GM12873 (cell line): Measurements from ENCODE around the gene CNKSR3.
A peak's percentile ranks its signal among the peaks of the same experiment; 100 is the strongest.

Experiments
- TF ChIP-seq, protein P1 (sequence below): IDR thresholded peaks from 2 replicates; pipeline ENCODE4 v1.5.1; 2012; ENCODE audit warnings: low read depth, mild to moderate bottlenecking, moderate library complexity, low read length, control low read depth; ENCODE audit not compliant: insufficient read depth; ENCODE audit errors: missing control alignments

Gene CNKSR3

DNA sequence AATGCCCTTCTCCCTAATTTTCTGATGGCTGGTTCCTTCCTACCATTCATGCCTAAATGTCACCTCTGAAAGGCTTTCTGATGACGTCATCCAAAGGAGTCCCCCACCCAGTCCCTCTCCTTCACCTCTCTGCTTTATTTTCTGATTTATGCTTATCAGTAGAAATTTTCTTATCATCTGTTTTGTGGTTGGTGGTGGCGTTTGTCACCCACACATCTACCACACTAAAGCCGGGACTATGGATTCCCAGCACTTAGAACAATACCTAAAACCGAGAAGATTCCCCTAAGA is 9.0 kb downstream of the CNKSR3 start:
- TF ChIP-seq, protein P1, sequence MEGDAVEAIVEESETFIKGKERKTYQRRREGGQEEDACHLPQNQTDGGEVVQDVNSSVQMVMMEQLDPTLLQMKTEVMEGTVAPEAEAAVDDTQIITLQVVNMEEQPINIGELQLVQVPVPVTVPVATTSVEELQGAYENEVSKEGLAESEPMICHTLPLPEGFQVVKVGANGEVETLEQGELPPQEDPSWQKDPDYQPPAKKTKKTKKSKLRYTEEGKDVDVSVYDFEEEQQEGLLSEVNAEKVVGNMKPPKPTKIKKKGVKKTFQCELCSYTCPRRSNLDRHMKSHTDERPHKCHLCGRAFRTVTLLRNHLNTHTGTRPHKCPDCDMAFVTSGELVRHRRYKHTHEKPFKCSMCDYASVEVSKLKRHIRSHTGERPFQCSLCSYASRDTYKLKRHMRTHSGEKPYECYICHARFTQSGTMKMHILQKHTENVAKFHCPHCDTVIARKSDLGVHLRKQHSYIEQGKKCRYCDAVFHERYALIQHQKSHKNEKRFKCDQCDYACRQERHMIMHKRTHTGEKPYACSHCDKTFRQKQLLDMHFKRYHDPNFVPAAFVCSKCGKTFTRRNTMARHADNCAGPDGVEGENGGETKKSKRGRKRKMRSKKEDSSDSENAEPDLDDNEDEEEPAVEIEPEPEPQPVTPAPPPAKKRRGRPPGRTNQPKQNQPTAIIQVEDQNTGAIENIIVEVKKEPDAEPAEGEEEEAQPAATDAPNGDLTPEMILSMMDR: no peak

DNA sequence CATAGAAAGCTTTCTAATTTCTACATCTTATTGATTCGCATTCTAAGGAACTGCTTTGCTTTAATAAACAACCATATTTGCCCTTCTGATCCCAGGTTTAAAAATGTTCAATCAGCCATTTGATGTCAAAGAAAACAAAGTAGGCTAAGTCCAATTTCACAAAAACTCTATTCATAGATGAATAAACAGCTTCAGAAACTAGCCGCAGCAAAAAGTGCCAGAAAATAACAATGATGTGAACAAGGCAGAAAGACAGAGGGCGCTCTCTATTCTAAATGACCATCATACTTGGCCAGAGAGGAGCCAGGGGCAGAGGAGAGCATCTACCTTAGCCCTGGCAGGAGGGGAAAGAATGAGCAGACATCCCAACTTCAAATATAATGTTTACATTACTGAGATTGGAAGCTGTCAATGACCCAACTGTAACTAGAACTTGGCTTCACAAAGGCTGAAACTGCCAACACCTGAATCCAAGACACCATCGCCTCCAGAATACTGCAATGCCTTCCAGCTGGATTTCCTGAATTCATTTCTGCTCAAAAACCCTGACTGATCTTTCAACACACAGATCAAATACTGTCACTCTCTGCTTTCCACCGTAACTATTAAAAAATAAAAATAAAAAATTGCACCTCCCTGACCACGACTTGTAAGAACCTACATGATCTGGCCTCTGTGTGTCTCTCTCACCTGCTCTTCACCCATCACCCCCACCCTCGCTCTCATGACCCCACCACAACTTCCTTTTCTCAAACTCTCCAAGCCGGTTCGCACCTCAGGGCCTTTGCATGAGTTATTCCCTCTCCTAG is 9.5 kb downstream of the CNKSR3 start:
- TF ChIP-seq, protein P1: peak; percentile 10

DNA sequence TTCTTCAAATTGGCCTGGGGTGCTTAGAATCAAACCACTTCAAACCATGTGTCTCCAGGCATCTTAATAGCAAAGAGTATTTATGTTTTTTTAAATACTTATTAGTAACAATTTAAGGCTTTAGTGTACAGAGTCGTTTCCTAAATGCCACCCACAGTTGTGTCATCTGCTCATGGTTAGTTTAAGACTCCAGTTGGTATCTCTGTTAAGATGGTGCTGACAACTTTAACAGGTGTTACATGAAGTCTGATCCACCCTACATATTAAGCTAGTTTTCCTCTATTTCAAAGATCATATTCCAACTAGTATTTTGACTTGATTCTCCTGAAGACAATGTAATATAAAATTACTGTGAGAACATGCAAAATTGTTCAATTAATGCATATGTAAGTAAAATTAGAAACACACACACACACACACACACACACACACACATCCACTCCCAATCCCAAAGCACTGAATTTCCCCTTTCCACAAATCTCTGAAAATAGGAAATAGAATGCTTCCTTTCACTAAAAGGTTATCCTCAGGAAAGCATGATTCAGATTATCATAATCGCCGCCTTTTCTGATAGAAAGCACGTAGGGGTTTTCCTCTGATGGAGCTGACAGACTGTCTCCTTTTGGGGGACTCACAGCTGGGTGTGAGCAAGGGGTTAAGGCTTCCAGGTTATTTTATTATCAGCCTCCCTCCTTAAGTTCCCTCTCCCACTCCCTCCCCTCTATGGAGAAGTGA is 10.5 kb downstream of the CNKSR3 start:
- TF ChIP-seq, protein P1: no peak

DNA sequence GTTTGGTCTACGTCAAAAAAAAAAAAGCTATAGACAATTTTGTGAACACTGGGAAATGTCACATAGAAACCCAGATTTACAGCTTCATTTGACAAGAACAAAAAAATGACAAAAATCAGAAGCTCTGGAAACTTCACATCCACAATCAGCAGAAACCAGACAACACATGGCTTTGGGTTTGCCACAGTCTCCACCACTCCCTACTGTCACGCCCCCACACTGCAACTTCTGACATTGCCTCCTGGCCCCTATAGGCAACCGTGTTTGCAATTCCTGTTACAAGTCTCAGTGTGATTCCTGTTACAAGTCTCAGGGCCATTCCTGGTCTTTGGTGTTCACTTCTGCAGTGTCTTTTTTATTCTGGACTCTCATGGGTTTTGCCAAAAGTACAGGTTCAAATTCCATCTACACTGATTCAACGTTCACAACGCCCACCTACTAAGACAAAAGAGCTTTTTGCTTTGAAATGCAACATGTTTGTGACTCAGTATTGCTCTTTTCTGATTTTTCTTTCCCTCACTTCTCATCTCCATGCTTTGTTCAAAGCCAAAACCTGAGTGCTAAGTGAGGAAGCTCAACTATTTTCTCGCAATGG is 12.0 kb downstream of the CNKSR3 start:
- TF ChIP-seq, protein P1: no peak

DNA sequence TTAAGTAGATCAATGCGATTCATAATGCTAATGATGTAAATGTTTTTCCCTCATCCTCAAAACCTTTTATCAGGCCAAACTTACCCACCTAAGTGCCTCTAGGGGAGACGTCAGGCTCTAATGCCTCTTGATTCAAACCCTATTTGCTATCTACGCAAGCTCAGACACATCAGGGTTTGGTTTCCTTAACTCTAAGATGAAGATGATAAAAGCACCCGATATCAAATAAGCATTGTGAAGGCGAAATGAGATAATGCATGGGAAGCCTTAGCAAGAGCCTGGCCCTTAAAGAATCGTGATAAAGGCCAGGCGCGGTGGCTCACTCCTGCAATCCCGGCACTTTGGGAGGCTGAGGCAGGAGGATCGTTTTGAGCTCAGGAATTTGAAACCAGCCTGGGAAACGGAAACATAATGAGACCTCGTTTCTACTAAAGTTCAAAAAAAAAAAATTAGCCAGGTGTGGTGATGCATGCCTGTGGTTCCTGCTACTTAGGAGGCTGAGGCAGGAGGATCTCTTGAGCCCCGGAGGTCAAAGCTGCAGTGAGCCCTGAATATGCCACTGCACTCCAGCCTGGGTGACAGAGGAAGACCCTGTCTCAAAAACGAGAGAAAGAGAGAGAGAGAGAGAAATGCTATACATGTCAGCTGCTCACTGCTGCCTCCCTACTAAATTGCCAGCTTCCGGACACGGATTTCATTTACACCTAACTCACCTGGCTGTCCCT is 13.5 kb downstream of the CNKSR3 start:
- TF ChIP-seq, protein P1: no peak

DNA sequence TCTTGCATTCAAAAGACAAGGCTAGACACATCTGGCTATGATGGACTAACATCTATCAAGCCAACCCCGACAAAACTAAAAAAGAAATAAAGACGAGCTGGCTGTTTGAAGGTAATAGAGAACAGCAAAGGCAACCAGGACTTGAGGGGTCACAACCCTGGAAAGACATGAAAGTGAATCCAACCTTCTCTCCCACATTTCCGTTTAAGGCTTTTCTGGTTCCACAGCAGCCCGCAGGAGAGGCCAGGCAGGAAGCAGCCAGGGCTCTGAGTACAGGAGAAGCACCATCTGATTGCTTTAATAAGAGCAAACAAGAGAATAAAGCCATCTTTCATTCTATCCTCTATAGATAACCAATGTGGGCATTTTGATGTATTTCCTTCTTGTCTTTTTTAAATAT is 14.3 kb downstream of the CNKSR3 start:
- TF ChIP-seq, protein P1: no peak
